Neural progenitor cell (in vitro differentiated cells): Measurements from ENCODE around the gene SPRY1.

Experiments used
- EZH2 ChIP-seq: fragments of 200-600 bp; sonication (generic); IDR thresholded peaks from 2 replicates; pipeline ENCODE4 v1.6.1; 2017; ENCODE audit warnings: antibody characterized with exemption, mild to moderate bottlenecking, moderate library complexity
- EZH2phosphoT487 ChIP-seq: fragments of 200-600 bp; sonication (generic); IDR thresholded peaks from 2 replicates; pipeline ENCODE4 v1.6.1; 2017; ENCODE audit warnings: antibody characterized with exemption
- TF ChIP-seq, protein P1 (sequence below): fragments of 200-600 bp; sonication (generic); IDR thresholded peaks from 2 replicates; pipeline ENCODE4 v1.5.1; 2017; ENCODE audit warnings: antibody characterized with exemption, mild to moderate bottlenecking

DNA sequence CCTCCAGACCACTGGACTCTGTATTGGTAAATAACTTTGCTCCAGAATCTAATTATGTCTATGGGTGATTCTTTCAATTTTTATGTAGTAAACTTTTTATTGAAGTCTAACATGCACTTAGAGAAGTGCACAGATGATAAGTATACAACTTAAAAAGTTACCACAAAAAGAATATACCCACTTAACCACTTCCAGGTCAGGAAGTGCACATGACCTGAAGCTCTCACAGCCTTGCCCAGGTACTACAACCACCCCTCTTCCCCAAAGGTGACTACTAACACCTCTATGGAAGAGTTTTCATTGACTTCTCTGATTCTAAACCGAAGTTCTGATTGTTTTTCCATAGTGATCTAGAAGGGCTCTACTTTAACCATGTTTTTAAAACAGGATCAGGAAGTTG lies 43.6 kb upstream of the SPRY1 start:
- TF ChIP-seq, protein P1, sequence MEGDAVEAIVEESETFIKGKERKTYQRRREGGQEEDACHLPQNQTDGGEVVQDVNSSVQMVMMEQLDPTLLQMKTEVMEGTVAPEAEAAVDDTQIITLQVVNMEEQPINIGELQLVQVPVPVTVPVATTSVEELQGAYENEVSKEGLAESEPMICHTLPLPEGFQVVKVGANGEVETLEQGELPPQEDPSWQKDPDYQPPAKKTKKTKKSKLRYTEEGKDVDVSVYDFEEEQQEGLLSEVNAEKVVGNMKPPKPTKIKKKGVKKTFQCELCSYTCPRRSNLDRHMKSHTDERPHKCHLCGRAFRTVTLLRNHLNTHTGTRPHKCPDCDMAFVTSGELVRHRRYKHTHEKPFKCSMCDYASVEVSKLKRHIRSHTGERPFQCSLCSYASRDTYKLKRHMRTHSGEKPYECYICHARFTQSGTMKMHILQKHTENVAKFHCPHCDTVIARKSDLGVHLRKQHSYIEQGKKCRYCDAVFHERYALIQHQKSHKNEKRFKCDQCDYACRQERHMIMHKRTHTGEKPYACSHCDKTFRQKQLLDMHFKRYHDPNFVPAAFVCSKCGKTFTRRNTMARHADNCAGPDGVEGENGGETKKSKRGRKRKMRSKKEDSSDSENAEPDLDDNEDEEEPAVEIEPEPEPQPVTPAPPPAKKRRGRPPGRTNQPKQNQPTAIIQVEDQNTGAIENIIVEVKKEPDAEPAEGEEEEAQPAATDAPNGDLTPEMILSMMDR: no peak
- TF ChIP-seq EZH2phosphoT487 (no peak), EZH2 (no peak)
